WERI-Rb-1 (cell line): ENCODE data around the gene WFDC9.
"Not testable (repeated sequence)": the region's sequence is repeated elsewhere in the genome, so short reads cannot be mapped to it uniquely, and the experiment has no call there.

Experiments
- DNase-seq: peaks from one replicate; pipeline ENCODE4 v3.0.0-alpha.2; 2020
- H3K27ac ChIP-seq: fragments of 250-450 bp; sonication (Bioruptor Pico); 2 replicates; pipeline ENCODE4 v1.5.1; 2020; ENCODE audit warnings: mild to moderate bottlenecking, moderate library complexity
- H3K27me3 ChIP-seq: fragments of 250-450 bp; sonication (Bioruptor Pico); 2 replicates; pipeline ENCODE4 v1.5.1; 2021; ENCODE audit warnings: mild to moderate bottlenecking, low read depth, moderate library complexity; ENCODE audit not compliant: insufficient read depth, severe bottlenecking
- H3K36me3 ChIP-seq: fragments of 250-450 bp; sonication (Bioruptor Pico); 2 replicates; pipeline ENCODE4 v1.5.1; 2020; ENCODE audit warnings: mild to moderate bottlenecking, moderate library complexity
- H3K4me3 ChIP-seq: 2 replicates; pipeline ENCODE4 v1.5.1; 2011; ENCODE audit warnings: low read depth, mild to moderate bottlenecking, control low read depth, low read length
- H3K9me3 ChIP-seq: fragments of 250-450 bp; sonication (Bioruptor Pico); 2 replicates; pipeline ENCODE4 v1.5.1; 2021; ENCODE audit warnings: mild to moderate bottlenecking, moderate library complexity; ENCODE audit not compliant: severe bottlenecking
- TF ChIP-seq, protein P1 (sequence below): IDR thresholded peaks from 2 replicates; pipeline ENCODE4 v1.5.1; 2011; ENCODE audit warnings: low read depth, mild to moderate bottlenecking, control low read depth, inconsistent platforms, low read length

Gene WFDC9

DNA sequence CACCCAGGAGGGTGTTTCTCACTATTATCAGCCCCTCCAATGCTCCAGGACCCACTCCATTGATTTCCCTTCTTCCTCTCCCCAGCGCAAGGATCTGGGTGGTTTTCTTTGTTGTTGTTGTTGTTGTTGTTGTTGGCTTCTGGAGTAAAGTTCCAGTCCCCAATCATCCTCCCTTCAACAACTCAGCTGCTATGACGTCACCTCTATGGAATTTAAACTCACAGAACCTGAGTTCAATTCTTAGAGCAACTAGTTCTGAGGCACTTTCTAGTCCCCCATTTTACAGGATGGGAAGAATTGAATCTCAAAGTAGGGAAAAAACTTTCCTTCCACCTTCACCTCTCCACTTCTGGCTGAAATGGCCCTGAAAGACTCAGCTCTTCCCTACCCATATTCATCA, 42.3 kb downstream of the WFDC9 start:
- H3K9me3 ChIP-seq: no peaks in the 10 kb centered on the region
- H3K4me3 ChIP-seq: no peak overlapping the region
- no peaks in the 10 kb centered on the region for H3K36me3 ChIP-seq
- TF ChIP-seq, protein P1, sequence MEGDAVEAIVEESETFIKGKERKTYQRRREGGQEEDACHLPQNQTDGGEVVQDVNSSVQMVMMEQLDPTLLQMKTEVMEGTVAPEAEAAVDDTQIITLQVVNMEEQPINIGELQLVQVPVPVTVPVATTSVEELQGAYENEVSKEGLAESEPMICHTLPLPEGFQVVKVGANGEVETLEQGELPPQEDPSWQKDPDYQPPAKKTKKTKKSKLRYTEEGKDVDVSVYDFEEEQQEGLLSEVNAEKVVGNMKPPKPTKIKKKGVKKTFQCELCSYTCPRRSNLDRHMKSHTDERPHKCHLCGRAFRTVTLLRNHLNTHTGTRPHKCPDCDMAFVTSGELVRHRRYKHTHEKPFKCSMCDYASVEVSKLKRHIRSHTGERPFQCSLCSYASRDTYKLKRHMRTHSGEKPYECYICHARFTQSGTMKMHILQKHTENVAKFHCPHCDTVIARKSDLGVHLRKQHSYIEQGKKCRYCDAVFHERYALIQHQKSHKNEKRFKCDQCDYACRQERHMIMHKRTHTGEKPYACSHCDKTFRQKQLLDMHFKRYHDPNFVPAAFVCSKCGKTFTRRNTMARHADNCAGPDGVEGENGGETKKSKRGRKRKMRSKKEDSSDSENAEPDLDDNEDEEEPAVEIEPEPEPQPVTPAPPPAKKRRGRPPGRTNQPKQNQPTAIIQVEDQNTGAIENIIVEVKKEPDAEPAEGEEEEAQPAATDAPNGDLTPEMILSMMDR: no peak
- H3K27me3 ChIP-seq: no peaks in the 10 kb centered on the region
- no peak for DNase-seq
- no peak overlapping the region for H3K27ac ChIP-seq

DNA sequence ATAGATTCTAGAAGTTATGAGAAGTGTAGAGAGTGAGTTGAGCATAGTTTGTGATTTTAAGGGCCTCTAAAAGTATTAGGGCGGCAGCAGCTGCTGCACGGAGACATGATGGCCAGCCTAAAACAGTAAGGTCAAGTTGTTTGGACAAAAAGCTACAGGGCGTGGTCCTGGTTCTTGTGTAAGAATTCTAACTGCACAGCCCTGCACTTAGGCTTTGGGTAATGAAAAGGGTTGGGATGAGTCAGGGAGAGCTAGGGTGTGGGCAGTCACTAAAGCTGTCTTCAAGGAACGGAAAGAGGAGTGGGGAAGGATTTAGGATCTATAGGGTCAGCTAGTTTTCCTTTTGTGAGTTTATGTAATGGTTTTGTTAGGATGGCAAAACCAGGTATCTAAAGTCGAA, 45.1 kb downstream of the WFDC9 start:
- not testable (repeated sequence) for H3K27me3 ChIP-seq, H3K9me3 ChIP-seq, H3K4me3 ChIP-seq, H3K27ac ChIP-seq, H3K36me3 ChIP-seq, DNase-seq

DNA sequence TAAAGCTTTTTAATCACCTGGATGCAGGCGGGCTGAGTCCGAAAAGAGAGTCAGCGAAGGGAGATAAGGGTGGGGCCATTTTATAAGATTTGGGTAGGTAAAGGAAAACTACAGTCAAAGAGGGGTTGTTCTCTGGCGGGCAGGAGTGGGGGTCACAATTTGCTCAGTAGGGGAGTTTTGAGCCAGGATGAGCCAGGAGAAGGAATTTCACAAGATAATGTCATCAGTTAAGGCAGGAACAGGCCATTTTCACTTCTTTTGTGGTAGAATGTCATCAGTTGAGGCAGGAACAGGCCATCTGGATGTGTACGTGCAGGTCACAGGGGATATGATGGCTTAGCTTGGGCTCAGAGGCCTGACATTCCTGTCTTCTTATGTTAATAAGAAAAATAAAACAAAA, 46.8 kb downstream of the WFDC9 start:
- H3K27me3 ChIP-seq, H3K27ac ChIP-seq, H3K36me3 ChIP-seq, H3K4me3 ChIP-seq, DNase-seq, H3K9me3 ChIP-seq: not testable (repeated sequence)

DNA sequence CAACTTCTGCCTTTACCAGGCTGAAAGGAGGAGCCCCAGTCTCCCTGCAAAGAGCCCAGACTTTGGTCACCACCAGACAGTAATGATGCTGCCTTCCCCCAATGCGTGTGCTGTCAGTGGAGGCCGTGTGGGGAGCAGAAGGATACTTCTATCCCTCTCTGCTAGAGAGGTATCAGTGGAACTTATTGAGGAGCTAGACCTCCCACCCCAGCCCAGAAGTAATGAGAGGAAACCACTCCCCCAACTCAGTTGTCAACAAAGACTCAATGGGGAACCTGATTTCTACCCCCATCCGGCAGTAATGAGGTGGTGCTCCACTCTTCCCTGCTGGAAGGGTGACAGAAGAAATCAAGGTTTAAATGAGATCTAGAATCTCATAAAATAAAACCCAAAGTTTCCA, 47.6 kb downstream of the WFDC9 start:
- H3K9me3 ChIP-seq: no peaks in the 10 kb centered on the region
- no peak overlapping the region for H3K27ac ChIP-seq
- no peaks in the 10 kb centered on the region for H3K36me3 ChIP-seq
- DNase-seq: no peak
- TF ChIP-seq, protein P1: no peak
- no peak overlapping the region for H3K4me3 ChIP-seq
- H3K27me3 ChIP-seq: no peaks in the 10 kb centered on the region

DNA sequence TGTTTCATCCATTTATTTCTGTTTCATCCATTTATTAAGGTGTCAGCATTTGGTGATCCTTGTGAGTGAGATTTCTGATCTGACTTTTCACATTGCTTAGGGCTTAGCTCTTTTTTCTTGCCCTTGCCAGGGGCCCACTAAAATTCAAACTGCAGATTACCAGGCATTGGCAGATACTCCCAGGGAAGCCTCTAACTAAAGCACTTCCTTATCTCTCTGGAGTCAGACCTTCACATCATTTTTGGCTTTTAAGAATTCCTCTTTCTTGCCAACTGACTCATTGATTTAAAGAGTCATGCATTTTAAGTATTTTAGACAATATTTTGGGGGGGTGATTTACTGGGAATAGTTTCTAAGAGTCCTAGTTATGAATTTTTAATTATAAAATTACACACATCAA, 49.4 kb downstream of the WFDC9 start:
- Histone ChIP-seq H3K4me3 (no peak overlapping the region), H3K36me3 (no peaks in the 10 kb centered on the region), H3K9me3 (no peaks in the 10 kb centered on the region), H3K27ac (no peak overlapping the region), H3K27me3 (no peaks in the 10 kb centered on the region)
- TF ChIP-seq, protein P1: no peak
- no peak for DNase-seq

DNA sequence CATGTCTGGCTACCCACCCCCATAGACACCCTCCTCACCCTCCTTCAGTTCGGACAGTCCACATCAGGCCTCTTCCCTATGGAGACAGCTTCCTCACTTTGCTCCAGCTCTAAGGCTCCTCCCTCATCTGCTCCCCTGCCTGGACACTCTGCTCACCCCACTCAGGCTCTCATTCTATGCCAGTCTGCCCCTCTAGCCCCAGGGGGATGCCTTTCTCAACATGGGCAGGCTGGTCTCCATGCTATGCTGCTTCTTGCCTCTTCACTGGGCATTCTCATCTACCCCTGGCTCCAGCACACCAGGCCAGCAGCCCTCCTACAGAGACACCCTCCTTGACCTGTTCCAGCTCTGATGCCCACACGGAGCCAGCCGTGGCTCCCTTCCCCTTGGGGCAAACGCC, 51.9 kb downstream of the WFDC9 start, which contains the start of gene WFDC8:
Gene WFDC8, minus strand, starts transcription at position 101 of the 400 bp plus-strand sequence. Its CDS starts 37 bp downstream, at position 64.
- H3K4me3 ChIP-seq: no peak within 1 kb of the TSS
- no peaks in the 10 kb centered on the region for H3K9me3 ChIP-seq
- DNase-seq: no peak
- H3K36me3 ChIP-seq: no peaks in the 10 kb centered on the region
- TF ChIP-seq, protein P1: no peak
- no peaks in the 10 kb centered on the region for H3K27me3 ChIP-seq
- H3K27ac ChIP-seq: no peak within 1 kb of the TSS

DNA sequence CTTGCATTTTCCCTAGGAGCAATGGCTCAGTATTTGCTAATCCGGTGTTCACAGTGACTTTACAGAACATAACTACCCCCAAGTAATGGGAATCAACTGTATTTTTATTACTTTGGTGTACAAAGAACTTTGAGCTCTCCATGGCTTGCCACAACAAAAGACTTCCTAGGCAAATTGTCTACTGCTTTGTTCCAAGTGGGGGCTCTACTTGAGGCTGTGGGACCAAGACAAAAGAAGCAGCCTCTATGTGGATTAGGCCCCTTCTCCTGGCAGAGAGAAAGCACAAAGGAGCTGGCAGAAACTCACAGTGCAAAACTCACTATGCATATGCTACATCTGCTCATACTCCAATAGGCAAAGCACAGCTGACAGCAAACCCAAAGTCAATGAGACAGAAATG, 52.9 kb downstream of the WFDC9 start:
- no peak for DNase-seq
- Histone ChIP-seq H3K4me3 (no peak overlapping the region), H3K36me3 (no peaks in the 10 kb centered on the region), H3K9me3 (no peaks in the 10 kb centered on the region), H3K27me3 (no peaks in the 10 kb centered on the region), H3K27ac (no peak overlapping the region)
- TF ChIP-seq, protein P1: no peak
